HEK293 (cell line): ENCODE measurements around the gene PRPH2.

Source experiments
- CTCF ChIP-seq: fragments of 450-650 bp; formaldehyde crosslinking; IDR thresholded peaks from 2 replicates; pipeline ENCODE4 v1.5.1; 2016; ENCODE audit warnings: missing biosample characterization, missing genetic modification characterization
- HIC1 ChIP-seq: fragments of 450-650 bp; formaldehyde crosslinking; IDR thresholded peaks from 2 replicates; pipeline ENCODE4 v1.5.1; 2016; ENCODE audit warnings: missing biosample characterization, missing genetic modification characterization
- YY1 ChIP-seq: fragments of 450-650 bp; formaldehyde crosslinking; IDR thresholded peaks from 2 replicates; pipeline ENCODE4 v1.5.1; 2018; ENCODE audit warnings: missing biosample characterization, missing genetic modification characterization

- TF ChIP-seq CTCF (tag by site-specific recombination) (no peak), YY1 (tag by site-specific recombination) (no peak), HIC1 (no peak)
Observed at GRCh38 chr6:42689371-42689770, 33.0 kb downstream of the PRPH2 start.
